OCI-LY7 (cell line): ENCODE data around the gene SURF4.

ENCODE experiments used
- EZH2phosphoT487 ChIP-seq: fragments of 200-600 bp; sonication (generic); IDR thresholded peaks from 2 replicates; pipeline ENCODE4 v1.6.1; 2018; ENCODE audit warnings: low read depth, borderline replicate concordance, mild to moderate bottlenecking, mixed run types, antibody characterized with exemption, low read length, moderate library complexity, mixed read lengths
- TF ChIP-seq, protein P1 (sequence below): fragments of 200-600 bp; sonication (generic); conservative IDR thresholded peaks from 2 replicates; pipeline ENCODE4 v1.5.1; 2014; ENCODE audit warnings: mild to moderate bottlenecking, antibody characterized with exemption, low read length, moderate library complexity, mixed read lengths

- TF ChIP-seq, protein P1, sequence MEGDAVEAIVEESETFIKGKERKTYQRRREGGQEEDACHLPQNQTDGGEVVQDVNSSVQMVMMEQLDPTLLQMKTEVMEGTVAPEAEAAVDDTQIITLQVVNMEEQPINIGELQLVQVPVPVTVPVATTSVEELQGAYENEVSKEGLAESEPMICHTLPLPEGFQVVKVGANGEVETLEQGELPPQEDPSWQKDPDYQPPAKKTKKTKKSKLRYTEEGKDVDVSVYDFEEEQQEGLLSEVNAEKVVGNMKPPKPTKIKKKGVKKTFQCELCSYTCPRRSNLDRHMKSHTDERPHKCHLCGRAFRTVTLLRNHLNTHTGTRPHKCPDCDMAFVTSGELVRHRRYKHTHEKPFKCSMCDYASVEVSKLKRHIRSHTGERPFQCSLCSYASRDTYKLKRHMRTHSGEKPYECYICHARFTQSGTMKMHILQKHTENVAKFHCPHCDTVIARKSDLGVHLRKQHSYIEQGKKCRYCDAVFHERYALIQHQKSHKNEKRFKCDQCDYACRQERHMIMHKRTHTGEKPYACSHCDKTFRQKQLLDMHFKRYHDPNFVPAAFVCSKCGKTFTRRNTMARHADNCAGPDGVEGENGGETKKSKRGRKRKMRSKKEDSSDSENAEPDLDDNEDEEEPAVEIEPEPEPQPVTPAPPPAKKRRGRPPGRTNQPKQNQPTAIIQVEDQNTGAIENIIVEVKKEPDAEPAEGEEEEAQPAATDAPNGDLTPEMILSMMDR = no peak
- no peak for TF ChIP-seq EZH2phosphoT487
Measured at GRCh38 chr9:133424187-133424586, 48.3 kb upstream of the SURF4 start.
